NT2/D1 (cell line): ENCODE results near the gene TAX1BP3.

Experiments
- DNase-seq: peaks from one replicate; pipeline ENCODE4 v3.0.0-alpha.2; 2011; ENCODE audit warnings: low read depth, low spot score
- H3K27me3 ChIP-seq: 2 replicates; pipeline ENCODE4 v1.6.0; 2011; ENCODE audit warnings: mild to moderate bottlenecking; ENCODE audit not compliant: insufficient read length, insufficient read depth
- H3K36me3 ChIP-seq: 2 replicates; pipeline ENCODE4 v1.6.1; 2011; ENCODE audit warnings: mild to moderate bottlenecking, low read length, mixed read lengths; ENCODE audit not compliant: insufficient read depth, insufficient read length
- H3K4me1 ChIP-seq: 2 replicates; pipeline ENCODE4 v1.5.1; 2011; ENCODE audit not compliant: insufficient read depth, insufficient read length
- H3K4me3 ChIP-seq: 2 replicates; pipeline ENCODE4 v1.5.1; 2011; ENCODE audit warnings: low read depth; ENCODE audit not compliant: insufficient read length
- H3K9ac ChIP-seq: 2 replicates; pipeline ENCODE4 v1.6.0; 2011; ENCODE audit warnings: low read depth; ENCODE audit not compliant: insufficient read length
- H3K9me3 ChIP-seq: 2 replicates; pipeline ENCODE4 v1.5.1; 2011; ENCODE audit warnings: mild to moderate bottlenecking, low read length; ENCODE audit not compliant: insufficient read depth
- SUZ12 ChIP-seq: IDR thresholded peaks from 2 replicates; pipeline ENCODE4 v1.6.1; 2011; ENCODE audit not compliant: insufficient read length, insufficient read depth; ENCODE audit errors: extremely low read depth
- YY1 ChIP-seq: IDR thresholded peaks from 2 replicates; pipeline ENCODE4 v1.6.1; 2011; ENCODE audit not compliant: insufficient read length, insufficient read depth
- ZNF274 ChIP-seq: IDR thresholded peaks from 2 replicates; pipeline ENCODE4 v1.6.1; 2011; ENCODE audit warnings: mild to moderate bottlenecking, low read depth, low read length

Gene TAX1BP3

DNA sequence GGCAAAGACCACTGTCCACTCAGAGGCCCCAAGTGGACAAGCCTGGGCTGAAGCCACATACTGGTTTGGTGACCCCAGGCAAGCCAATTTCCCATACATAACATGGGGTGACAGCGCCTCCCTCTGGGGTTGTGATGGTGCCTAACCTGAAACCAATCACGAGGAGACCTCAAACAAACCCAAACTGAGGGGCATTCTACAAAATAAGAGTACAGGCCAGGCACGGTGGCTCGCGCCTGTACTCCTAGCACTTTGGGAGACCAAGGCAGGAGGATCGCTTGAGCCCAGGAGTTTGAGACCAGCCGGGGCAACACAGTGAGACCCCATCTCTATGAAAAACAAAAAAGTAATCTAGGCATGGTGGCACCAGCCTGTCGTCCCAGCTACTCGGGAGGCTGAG lies 24.0 kb upstream of the TAX1BP3 start:
- no peak overlapping the region for H3K4me3 ChIP-seq
- no peak overlapping the region for H3K9ac ChIP-seq
- H3K9me3 ChIP-seq, result no peaks in the 10 kb centered on the region
- peaks cover 18% of the 10 kb centered on the region for H3K4me1 ChIP-seq
- H3K36me3 ChIP-seq, result no peaks in the 10 kb centered on the region
- DNase-seq, result no peak
- TF ChIP-seq ZNF274, result no peak
- TF ChIP-seq YY1, result no peak
- TF ChIP-seq SUZ12, result no peak
- H3K27me3 ChIP-seq, result peaks cover 35% of the 10 kb centered on the region

DNA sequence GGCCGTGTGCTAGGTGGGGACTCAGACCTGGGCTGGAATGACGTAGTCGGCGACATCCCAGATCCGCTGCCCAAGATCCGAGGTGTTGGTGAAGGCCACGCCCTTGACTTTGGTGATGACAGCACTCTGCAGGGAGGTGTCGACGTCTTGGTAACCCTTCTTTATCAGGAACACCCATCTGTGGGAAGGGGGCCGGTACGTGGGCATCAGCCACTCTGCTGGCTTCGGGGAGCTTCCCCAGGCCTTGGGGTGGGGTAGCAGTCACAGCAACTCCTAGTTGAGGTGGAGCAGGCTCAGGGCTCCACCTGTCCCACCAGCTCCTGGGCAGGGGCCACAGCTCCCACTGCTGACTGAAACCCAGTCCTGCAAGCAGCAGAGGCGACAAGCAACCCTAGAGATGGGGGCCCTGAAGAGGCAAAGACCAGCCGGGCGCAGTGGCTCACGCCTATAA lies 23.3 kb upstream of the TAX1BP3 start:
- Histone ChIP-seq H3K9me3 (no peaks in the 10 kb centered on the region), H3K36me3 (no peaks in the 10 kb centered on the region), H3K4me3 (no peak overlapping the region), H3K9ac (no peak overlapping the region), H3K27me3 (peaks cover 30% of the 10 kb centered on the region), H3K4me1 (peaks cover 18% of the 10 kb centered on the region)
- no peak for DNase-seq
- TF ChIP-seq SUZ12, result no peak
- no peak for TF ChIP-seq YY1
- TF ChIP-seq ZNF274, result no peak

DNA sequence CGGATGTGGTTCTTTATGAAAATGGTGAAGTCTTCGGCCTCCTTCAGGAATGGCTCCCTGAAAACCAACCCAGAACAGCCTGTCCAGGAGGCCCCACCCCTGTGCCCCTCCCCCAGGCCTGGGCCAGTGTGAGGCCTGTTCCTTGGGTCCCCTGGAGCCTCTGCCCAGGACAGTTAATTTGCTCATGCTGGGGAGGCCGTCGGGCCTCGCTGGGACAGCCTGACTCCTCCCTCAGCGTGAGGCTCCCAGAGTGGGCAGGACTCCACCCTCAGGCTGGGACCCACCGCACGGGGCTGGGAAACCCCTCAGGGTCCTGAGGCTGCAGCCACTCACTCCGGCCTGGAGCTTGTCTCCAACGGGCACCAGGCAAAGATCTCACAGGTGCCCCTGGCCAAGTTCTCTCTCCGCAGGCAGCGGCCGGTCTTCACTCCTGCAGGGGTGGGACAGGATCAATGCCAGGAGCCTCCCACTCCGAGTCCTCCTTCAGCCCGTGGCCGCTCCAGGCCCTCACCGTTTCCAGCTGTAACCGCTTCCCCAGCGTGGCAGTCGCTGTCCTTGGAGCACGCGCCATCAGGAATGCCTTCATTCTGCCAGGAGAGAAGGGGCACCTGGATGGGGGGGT lies 21.8 kb upstream of the TAX1BP3 start:
- no peak overlapping the region for H3K9ac ChIP-seq
- no peaks in the 10 kb centered on the region for H3K36me3 ChIP-seq
- DNase-seq, result no peak
- no peak for TF ChIP-seq ZNF274
- TF ChIP-seq SUZ12, result no peak
- no peak for TF ChIP-seq YY1
- peaks cover 16% of the 10 kb centered on the region for H3K27me3 ChIP-seq
- H3K4me3 ChIP-seq, result no peak overlapping the region
- H3K4me1 ChIP-seq, result peaks cover 18% of the 10 kb centered on the region
- no peaks in the 10 kb centered on the region for H3K9me3 ChIP-seq

DNA sequence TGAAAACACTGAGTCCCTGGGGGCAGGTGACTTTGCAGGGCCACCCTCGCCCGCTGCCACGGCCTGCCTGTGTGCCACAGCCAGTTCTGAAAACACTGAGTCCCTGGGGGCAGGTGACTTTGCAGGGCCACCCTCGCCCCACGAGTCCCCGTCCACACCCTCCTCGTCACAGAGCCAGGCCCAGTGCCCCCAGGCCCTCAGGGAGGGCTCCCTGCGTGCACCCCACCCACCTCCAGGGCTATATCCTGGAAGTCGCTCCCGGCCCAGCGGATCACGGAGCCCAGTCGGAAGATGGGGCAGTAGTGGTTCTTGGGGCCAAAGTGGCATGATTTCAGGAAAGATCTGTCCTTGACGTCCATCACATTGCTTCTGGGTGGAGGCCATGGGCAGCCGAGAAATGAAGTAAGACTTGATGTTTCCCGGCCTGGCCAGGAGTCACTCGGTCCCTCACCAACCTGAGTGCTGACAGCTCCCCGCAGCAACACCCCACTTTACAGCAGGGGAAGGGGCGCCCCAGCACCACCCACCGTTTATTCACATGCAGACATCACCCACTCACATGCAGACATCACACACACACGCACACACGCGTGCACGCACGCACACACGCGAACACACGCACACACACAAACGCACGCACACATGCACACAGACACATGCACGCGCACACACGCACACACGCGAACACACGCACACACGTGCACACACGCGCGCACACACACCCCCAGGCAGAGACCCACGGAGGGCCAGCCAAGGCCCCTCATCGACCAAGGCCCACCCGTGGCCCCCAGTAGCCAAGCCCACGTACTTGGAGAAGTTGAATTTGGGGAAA lies 21.1 kb upstream of the TAX1BP3 start:
- peaks cover 8% of the 10 kb centered on the region for H3K27me3 ChIP-seq

DNA sequence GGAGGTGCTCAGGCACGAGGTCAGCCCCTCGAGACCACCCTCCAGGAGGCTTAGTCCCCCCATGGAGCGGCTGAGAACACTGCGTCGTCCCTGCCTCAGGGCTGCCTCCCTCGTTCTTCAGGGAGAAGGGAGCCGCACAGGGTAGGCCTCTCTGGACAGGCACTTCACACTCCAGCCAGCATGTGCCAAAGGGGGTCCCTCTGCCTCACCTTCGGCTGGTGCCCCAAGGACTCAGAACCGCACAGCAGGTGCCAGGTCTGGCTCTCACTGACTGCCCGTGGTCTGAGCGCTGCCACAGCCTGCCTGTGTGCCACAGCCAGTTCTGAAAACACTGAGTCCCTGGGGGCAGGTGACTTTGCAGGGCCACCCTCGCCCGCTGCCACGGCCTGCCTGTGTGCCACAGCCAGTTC lies 20.5 kb upstream of the TAX1BP3 start:
- TF ChIP-seq YY1 (no peak), SUZ12 (no peak), ZNF274 (no peak)
- DNase-seq, result no peak
- H3K9ac ChIP-seq, result no peak overlapping the region
- H3K36me3 ChIP-seq, result no peaks in the 10 kb centered on the region
- peaks cover 18% of the 10 kb centered on the region for H3K4me1 ChIP-seq
- peaks cover 2% of the 10 kb centered on the region for H3K27me3 ChIP-seq
- H3K4me3 ChIP-seq, result no peak overlapping the region
- H3K9me3 ChIP-seq, result no peaks in the 10 kb centered on the region

More for the DNA sequence above, 21.1 kb upstream of the TAX1BP3 start:
- TF ChIP-seq ZNF274 (no peak), SUZ12 (no peak), YY1 (no peak)
- no peaks in the 10 kb centered on the region for H3K9me3 ChIP-seq
- no peak for DNase-seq
- peaks cover 18% of the 10 kb centered on the region for H3K4me1 ChIP-seq
- no peak overlapping the region for H3K9ac ChIP-seq
- H3K36me3 ChIP-seq, result no peaks in the 10 kb centered on the region
- H3K4me3 ChIP-seq, result no peak overlapping the region

DNA sequence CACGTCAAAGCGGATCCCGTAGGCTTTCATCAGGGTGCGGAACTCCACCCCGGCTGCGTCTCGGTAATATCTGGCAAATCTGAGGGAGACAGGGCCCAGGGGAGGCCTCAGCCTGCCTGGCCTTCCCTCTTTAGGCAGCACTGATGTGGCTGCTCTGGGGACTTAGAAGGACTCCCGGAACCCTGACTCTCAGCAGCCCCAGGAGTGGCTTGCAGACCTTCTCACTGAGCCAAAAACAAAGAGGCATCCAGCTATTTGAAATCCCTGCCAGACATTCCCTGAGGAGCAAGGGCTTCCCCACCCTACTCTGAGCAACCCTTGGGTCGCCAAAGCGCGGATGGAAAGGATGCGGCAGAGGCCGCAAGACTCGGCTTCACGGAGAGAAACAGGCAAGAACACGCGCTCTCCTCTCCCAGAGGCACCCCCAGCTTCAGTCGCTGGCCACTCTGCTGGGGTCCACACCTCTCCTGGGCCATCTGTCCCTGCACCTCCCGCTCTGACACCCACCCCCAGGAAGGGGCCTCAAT lies 19.7 kb upstream of the TAX1BP3 start:
- TF ChIP-seq ZNF274, result no peak
- Histone ChIP-seq H3K36me3 (no peaks in the 10 kb centered on the region), H3K4me3 (no peak overlapping the region), H3K27me3 (no peaks in the 10 kb centered on the region), H3K4me1 (peaks cover 18% of the 10 kb centered on the region), H3K9ac (peak overlapping the region; percentile 21), H3K9me3 (no peaks in the 10 kb centered on the region)
- DNase-seq, result no peak

DNA sequence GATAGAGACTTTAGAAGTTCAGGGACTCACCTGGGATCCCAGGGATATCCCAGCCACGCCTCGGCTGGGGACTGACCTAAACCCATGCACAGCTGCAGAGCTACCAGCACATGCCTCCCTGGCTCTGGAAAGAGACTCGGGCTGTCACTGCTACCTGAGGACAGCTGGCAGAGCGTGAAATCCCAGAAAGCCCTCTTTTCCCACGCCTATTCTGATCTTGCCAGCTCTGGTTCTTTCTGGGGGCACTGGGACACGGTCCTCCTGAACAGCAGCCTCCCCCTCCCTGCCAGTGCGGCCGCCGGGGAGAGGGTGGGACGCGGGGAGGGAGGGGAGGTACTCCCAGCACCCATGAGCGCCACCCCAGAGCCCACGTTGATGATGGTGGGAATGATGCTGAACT lies 16.8 kb upstream of the TAX1BP3 start:
- no peaks in the 10 kb centered on the region for H3K27me3 ChIP-seq
- TF ChIP-seq YY1 (no peak), ZNF274 (no peak)
- DNase-seq, result no peak
- H3K9me3 ChIP-seq, result no peaks in the 10 kb centered on the region
- no peak overlapping the region for H3K4me3 ChIP-seq
- peaks cover 16% of the 10 kb centered on the region for H3K4me1 ChIP-seq
- H3K9ac ChIP-seq, result no peak overlapping the region
- H3K36me3 ChIP-seq, result no peaks in the 10 kb centered on the region
